GM18511 (cell line): ENCODE data around the gene SLC22A23.
A peak's percentile ranks its signal among the peaks of the same experiment; 100 is the strongest.

Experiments used
- ATAC-seq: cut with Tn5 transposase; IDR thresholded peaks from one replicate; pipeline ENCODE4 v1.9.1; 2021; ENCODE audit warnings: mild to moderate bottlenecking, moderate library complexity; ENCODE audit not compliant: unreplicated experiment

The SLC22A23 gene

DNA sequence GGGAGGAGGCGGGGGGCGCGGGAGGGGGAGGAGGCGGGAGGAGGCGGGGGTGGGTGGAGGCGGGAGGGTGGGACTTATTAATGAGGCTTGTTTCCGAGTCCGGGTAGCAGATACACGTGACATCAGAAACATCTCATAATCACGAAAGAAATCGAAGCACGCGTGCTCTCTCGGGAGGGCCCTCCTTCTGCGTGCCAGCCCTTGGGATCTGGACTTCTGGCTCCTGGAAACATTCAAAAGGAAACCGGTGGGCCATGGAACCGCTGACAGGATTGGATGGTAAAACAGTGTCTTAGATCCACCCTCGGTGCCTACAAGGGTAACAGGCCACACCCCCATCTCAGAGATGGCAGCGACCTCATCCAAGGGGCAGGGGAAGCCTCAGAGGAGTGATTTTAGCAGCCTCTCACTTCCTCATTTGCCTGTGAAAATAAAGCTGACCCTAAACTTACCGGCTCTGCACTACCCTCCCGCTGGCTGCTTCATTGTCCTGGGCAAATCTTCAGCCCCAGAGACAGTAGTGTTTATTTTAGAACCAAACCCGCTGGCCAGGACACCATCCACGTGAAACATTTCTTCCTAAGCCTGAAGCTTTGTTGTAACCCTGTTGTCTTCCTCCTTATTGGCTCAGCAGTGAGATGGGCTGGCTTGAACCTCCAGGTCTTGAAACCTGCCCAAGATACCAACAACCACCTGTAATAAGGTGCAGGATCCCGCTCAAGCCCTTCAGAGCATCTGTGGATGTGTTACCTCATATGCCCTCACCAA, 100.6 kb downstream of the SLC22A23 start:
- peak; percentile 99 for ATAC-seq

- no peak for ATAC-seq
Measured at GRCh38 chr6:3355358-3356055, 101.3 kb downstream of the SLC22A23 start.

GRCh38 chr6:3355011-3355357, 101.9 kb downstream of the SLC22A23 start:
- ATAC-seq = no peak

DNA sequence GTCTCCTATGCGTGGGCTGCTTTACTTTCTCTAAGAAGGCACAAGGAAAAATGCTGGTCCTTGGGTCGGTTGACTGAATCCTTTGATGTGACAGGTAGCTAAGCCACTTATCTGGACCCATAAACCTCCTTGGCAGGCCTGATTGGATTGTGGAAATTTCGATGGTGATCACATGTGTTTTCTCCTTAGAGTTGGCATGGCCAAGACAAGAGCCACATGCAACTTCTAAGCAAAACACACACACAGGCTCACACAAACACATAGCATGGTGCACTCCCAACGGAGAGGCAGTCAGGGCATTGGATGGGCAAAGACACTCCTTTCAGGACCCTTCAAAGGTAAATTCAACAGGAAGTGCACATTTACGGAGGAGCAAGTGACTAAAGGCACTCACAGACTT, 102.9 kb downstream of the SLC22A23 start:
- ATAC-seq = no peak

- ATAC-seq = no peak
Measured at GRCh38 chr6:3353213-3353903, 103.5 kb downstream of the SLC22A23 start.

DNA sequence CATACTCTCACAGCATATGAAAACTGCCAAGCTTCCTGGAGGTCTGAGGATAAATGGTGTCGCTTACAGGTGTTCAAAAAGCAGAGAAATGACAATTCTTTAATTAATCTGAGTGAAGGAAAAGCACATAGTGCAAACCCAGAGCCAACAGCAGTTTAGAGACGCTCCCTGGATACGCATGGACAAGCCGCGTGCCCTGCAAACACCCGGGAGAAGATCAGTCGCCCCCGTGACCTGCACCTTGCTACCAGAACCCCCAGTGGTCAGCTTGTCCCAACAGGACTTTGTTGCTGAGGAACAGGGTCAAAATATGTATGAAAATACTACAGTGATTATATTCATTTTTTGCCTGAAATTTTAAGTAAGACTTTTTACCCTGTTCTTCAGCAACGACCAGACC, 104.2 kb downstream of the SLC22A23 start:
- no peak for ATAC-seq

DNA sequence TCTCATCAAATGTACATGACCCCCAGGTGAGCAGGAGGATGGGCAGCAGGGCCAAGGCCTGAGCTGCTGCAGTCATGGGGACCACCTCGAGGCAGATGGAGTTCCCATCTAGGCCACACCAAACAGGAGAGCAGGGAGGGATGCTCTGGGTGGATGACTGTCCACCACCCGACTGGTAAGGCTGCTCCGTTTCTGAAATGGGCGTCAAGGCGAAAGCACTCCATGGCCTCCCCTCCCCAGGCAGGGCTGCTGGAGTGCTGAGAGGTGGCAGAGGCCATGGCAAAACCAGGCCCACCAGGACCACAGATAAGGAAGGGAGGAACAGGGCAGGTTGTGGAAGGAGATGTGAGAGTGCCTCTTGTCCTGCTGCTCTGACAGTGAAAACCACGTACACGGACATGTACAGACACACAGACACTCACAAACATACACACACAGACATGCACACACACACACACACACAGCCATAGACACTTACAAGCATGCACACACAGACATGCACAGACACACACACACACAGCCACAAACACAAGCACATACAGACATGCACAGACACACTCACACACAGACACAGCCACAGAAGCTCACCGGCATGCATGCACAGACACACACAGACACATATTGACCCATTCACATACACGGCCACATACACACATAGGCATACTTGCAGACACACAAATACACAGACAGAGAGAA, 104.9 kb downstream of the SLC22A23 start:
- ATAC-seq = no peak

DNA sequence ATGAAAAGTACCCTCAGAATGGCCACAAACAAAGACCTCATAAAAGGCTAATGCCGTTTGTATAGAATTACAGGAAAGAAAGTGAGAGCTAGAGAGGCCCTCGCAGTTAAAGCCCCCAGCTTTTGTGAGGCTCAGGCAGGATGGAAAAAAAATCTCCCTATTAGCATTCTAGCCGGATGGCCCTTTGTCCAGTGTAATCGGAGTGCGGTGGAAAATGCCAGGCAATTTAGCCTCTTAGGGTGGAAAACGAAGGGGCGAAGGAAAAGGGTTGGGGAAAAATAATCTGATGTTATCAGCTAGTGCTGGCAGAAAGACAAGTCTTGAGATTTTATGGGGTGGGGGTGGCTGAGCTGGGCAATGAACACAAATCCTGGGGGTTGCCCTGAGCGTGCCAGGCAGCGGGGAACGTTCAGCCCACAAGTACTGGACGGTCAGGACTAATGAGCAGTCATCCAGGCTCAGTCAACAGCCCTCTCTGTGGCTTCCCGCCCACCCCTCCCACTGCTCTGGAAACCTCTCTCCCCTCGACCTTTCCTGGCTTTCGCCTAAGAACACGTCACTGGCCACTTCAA, 105.7 kb downstream of the SLC22A23 start:
- ATAC-seq = no peak

DNA sequence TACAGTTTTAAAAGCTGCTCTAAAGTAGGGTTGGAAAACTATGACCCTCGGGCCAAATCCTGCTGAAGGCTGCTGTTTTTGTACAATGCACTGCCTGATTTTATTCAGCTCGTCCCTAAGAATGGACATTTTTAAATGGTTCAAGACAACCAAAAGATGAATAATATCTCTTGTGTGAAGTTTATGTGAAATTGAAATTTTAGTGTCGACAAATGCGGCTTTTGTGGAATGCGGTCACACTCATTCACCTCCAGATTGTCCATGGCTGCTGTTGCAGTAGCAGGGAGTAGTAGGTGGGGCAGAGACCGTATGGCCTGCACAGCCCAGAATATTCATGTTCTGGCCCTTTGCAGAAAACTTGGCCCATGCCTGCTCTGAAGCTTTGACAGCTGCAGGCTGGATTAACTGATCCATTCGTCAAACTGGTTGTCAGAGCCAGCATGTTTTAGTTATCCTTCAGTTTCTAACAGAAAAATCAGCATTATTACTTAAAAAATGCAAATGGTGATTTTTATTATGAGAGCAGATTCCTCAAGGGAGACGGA, 106.5 kb downstream of the SLC22A23 start:
- ATAC-seq = no peak

DNA sequence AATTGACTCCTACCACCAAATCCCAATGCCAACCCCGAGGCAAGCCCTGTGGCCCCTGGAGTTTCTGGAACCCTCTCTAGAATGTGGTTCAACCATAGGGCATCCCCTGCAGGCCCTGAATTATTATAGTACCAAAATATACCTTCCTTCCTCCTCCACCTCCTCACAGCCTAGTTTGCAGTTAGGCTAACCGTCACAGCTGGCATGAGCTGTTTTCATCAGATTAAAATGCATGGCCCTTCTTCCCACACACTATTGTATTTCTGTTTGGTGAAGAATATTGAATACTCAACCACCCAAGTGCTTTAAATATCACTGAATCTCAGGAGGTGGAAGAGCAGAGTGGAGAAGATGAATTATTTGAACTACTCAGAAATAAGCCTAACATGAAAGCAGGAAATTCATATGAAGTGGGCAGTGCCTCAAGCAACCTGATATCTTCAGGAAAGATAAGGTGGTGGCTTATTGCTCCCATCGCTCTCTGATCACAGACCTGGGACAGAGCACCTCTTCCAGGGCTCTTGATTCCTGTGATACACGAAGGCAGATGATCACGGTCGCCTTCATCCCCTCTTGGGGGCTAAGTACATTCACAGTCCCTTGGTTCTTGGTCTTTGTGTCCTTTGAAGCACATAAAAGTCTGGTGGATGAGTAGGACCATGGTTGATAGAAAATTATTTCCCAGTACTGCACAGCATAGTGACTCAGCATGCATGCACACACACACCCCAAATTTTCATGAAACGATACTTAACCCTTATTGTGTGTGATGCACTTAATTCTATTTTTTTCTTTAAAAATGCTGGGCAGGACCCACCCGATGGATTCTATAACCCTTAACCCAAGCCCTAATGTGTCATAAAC, 107.2 kb downstream of the SLC22A23 start:
- ATAC-seq = no peak

DNA sequence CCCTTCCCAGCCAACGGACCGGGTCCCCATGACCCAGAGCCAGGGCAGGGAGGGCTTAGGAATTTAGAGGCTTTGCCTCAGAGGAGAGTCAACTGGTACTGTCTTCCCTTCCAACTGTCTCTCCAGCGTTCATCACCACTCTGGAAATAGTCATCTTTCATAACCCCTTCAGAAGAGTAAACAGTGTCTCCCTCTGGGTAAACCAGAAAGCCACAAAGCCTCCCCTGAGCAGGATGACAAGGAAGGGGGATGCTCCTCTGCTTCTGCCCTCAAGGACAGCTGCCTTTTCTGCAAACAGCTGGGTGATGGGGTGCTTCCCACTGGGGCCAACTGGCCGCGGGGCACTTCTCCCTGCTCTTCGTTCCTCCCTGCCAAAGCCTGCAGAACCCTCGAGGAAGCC, 108.0 kb downstream of the SLC22A23 start:
- ATAC-seq = no peak

- no peak for ATAC-seq
Measured at GRCh38 chr6:3347826-3348225, 109.0 kb downstream of the SLC22A23 start.

GRCh38 chr6:3347247-3347646, 109.6 kb downstream of the SLC22A23 start:
- ATAC-seq = no peak

DNA sequence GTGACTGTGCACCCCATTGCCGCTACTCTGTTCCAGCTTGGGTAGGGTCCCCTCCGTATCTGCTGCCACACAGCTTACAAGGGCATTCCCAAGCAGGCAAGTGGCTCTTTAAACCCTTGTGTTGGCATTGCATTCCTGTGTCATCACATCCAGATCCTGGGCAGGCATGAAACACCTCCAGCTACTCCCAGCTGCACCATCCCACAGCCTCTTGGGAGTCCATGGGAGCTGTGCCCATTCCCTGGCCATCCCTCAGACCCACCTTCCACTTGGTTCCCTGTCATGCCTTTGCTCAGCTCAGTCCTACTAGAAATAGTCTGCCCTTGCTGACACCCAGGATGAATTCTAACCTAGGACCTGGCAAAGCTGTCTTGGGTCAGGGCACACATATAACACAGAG, 110.4 kb downstream of the SLC22A23 start:
- no peak for ATAC-seq

DNA sequence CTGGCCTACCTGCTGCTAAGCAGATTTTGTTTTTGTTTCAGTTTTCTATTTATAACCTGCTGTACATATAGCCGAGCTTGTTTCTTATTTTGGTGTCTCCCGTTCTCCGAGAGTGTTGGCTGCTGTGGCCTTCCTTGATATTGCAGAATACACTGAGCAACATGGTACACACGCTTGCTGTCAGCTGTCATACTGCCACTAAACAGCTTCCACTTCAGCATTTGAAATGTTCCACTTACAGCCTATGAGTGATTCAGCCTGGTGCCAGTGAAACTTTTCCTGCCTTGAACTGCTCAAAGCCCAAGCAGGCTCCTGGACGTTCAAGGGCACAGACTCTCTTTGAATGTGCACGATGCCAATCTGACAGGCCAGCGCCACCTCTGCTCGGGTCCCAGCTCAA, 111.0 kb downstream of the SLC22A23 start:
- ATAC-seq = no peak

- ATAC-seq = no peak
Measured at GRCh38 chr6:3343089-3343883, 113.6 kb downstream of the SLC22A23 start.

GRCh38 chr6:3341467-3341866, 115.4 kb downstream of the SLC22A23 start:
- no peak for ATAC-seq

DNA sequence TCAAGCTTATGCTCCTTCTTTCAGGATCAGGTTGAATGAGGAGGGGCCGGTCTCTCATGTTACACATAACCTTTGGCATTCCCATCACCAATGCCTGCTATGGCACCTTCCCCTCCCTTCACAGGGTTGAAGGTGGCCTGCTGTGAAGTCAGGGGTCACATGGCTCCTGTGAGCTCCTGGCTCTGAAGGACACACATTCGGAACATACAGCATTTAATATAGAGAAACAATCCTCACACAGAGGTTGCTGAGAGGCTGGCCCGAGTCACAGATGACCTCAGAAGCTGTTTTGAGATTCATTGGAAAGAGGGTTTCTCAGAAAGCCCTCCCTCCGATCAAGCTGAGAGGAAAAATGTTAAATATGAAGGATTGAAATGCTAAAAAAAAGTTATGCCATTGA, 116.0 kb downstream of the SLC22A23 start:
- ATAC-seq = no peak

DNA sequence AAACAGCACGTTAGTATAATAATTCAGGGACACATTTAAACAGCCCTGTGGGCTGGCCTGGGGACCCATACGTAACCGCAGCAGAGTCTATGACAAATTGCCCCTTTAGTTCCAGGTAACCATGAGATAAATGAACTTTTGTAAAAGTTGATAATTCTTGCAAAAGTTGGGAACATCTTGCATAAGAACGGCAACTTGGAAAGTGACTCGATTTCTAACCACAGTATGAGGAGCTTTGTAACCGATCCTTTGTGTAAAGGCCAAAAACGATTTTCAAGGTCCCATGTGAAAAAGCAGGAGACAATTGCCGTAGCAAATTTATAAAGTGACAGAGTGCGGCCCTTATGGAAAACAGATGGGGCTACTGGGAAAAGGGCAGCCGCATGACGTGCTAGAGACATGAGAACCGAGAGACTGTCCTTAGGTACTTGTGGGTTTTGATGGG, 116.5 kb downstream of the SLC22A23 start:
- ATAC-seq = no peak
